Suprapubic skin (tissue), 4 donors: ENCODE data around the gene GPBAR1.

Source experiments
- EP300 ChIP-seq: sonication (generic); formaldehyde crosslinking; IDR thresholded peaks from one replicate; pipeline ENCODE4 v1.6.1; 2017; ENCODE audit warnings: antibody characterized with exemption
- POLR2A ChIP-seq, 2 donors: fragments of 450-650 bp; IDR thresholded peaks; one replicate each; pipeline ENCODE4 v1.6.1; 2017; ENCODE audit warnings: antibody characterized with exemption in 2 of 2, mild to moderate bottlenecking in 2 of 2, moderate library complexity in 2 of 2
- POLR2AphosphoS5 ChIP-seq, 3 donors: sonication (generic); formaldehyde crosslinking; IDR thresholded peaks; one replicate each; pipeline ENCODE4 v1.6.1; 2017; ENCODE audit warnings: antibody characterized with exemption in 3 of 3
- TF ChIP-seq, protein P1 (sequence below), 2 donors: fragments of 200-600 bp in 1 of 2; fragments of 450-650 bp in 1 of 2; sonication (generic) in 1 of 2; IDR thresholded peaks; one replicate each; pipeline ENCODE4 v1.5.1; 2016 to 2019; ENCODE audit warnings: antibody characterized with exemption in 2 of 2, mild to moderate bottlenecking in 1 of 2, moderate library complexity in 1 of 2

DNA sequence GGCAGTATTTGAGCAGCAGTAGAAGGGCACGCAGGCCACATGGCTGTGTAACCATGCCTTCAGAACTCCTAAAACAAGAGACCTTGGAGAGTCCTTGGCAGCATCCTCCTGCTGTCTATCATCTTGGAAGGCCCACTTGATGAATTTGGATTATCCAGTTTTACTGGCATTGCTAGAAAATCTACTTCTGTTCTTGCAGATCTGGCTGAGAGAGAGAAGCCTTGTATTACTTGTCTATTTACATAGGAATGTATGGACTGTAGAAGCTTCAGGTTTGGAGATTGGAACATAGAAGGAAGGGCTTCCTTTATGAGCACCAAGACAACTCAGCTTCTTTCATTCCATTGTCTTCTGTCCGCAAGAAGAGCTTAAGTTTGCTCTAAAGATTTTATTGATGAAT, 16.1 kb upstream of the GPBAR1 start:
- TF ChIP-seq, protein P1, sequence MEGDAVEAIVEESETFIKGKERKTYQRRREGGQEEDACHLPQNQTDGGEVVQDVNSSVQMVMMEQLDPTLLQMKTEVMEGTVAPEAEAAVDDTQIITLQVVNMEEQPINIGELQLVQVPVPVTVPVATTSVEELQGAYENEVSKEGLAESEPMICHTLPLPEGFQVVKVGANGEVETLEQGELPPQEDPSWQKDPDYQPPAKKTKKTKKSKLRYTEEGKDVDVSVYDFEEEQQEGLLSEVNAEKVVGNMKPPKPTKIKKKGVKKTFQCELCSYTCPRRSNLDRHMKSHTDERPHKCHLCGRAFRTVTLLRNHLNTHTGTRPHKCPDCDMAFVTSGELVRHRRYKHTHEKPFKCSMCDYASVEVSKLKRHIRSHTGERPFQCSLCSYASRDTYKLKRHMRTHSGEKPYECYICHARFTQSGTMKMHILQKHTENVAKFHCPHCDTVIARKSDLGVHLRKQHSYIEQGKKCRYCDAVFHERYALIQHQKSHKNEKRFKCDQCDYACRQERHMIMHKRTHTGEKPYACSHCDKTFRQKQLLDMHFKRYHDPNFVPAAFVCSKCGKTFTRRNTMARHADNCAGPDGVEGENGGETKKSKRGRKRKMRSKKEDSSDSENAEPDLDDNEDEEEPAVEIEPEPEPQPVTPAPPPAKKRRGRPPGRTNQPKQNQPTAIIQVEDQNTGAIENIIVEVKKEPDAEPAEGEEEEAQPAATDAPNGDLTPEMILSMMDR (IDR thresholded peaks at IDR 0.05), result no peak
- TF ChIP-seq POLR2A (IDR thresholded peaks at IDR 0.05) (no peak), EP300 (no peak), POLR2AphosphoS5 (IDR thresholded peaks at IDR 0.05) (no peak)
